SIG-M5 treated with dmso at 0.1 percent for 504 hours (cell line): Measurements from ENCODE around the gene MMP20.

ENCODE experiments used
- DNase-seq: peaks from one replicate; lab custom pipeline; 2025; ENCODE audit not compliant: unreplicated experiment; lab: John Stamatoyannopoulos, UW

The MMP20 gene

DNA sequence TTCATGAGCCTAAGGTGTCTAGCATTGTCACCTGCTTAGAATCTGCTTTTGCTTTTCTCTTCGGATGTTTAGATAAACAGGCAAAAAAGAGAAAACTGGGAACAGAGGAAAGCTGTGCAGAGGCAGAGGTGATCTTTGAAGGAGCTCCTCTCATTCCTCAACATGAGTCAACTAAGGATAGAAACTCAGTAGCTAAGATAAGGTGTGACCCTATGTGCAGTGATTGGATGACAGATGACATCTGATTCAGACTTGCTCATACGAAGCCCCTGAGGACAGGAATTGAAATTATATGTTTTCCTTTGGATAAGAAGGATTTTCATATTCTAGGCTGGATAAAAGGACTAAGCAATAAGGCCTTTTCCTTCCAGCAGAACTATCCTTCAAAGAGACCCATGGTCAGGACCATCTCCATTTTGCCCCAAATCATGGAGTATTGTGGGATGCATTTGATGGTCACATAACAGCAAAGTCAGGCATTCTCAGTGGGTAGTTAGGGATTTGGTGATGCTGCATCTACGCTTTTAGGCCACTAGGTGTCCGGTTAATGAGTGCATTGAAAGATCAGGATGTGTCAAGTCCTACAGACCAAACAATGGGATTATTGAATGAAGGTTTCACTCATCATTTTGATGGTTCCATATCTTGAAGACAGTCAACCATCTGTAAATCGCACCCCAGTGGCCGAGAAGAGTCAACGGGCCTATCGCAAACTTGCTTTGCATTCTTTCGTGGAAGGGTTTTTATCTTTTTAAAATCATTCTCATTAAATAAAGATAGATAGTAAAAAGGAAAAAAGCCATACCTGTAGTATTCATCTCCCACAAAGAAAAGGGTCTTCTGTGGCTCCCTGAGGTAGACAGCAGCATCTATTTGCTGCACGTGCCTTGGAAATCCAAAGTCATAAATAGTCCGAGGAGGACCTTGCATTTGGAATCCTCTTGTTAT lies 32.2 kb downstream of the MMP20 start:
- peak; percentile 37 for DNase-seq

DNA sequence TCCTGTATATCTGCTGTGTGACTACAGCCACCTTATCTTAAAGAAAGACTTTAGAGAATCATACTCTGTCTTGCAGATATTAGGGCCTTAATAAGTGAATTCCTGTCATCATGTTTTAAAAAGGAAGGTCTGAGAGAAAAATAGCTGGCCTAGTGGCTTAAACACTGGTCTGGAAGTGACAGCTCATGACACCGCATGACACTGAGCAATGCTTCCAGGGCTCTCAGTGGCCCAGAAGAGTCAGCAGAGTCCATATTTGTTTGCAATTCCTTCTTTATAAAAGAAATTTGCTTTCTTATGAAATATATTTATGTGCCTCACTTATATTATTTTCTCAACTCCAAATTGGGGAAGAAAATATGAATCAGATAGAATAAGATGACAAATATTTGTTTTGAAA lies 33.0 kb downstream of the MMP20 start:
- no peak for DNase-seq

DNA sequence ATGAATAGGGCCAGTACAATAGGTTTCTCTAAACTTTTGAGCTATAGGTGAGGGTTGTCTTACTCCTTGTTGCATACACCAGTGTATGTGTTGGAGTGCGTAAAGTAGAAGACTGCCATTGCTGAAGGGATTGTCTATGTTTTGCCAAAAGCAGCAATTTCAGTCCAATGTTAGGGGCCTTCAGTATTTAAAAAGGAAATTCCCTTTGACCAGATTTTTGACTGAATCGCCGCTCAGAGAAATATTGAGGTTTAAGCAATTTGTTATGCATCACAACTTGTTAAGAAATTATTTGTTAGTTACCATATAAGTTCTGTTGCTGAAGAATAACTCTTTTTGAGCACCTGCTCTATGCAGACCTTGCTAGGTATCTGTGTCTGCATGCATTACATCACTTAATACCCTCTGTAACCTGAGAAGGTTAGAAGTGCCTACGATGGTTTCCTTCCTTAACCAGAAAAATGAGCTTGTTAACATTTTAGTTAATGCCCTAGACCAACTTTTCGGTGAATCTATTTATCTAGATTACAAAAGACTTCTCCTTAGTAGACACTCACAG lies 33.9 kb downstream of the MMP20 start:
- no peak for DNase-seq

DNA sequence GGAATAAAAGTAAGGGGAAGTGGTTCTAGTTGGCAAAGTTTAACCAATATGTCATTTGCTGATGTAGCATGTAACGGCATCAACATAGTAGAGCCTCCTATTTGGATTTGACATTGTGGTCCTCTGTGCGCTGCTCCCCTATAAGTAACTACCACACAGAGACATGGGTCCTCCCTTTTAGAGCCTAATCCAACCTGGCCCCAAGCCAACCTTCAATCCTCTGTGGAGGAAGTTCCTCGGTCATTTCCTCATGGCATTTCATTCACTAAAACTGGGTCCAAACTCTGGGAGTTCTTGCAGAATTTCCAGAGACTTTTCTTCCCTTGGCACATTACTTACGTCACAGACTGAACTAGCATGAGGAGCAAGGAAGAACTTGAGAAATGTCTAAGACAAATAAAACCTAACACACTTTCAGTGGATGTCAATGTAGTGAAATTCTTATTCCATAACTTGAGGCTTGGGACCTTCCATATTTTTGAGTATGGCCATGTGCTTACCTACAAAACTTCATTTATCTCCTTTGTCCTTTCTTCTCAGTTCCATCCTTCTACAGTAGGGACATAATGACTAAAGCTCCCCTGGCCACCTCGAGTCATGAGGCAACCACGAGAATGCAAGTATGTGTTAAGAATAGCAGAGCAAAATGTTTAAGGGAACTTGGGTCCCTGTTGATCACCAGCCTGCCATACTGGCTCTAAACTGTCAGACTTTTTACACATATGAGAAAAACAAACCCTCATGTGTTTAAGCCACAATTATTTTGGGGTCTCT lies 34.7 kb downstream of the MMP20 start:
- peak; percentile 11 for DNase-seq

DNA sequence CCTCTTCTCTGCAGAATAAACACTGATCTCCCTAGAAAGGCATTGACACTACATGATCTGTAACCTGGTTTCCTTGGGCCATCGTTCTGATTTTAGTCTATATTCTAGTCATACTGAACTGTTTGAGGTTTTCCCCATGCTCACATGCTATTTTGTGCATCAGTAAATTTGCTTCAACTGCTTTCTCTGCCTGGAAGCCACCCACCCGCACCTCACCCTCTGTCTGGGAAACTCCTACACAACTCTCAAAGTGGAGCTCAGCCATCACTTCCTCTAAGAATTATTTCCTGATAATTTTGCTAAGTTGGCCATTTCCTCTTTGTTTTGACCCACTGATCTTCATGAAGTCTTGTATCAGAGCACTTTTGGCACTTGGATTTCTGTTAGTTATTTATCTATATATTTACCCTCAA lies 36.1 kb downstream of the MMP20 start:
- DNase-seq, result no peak

DNA sequence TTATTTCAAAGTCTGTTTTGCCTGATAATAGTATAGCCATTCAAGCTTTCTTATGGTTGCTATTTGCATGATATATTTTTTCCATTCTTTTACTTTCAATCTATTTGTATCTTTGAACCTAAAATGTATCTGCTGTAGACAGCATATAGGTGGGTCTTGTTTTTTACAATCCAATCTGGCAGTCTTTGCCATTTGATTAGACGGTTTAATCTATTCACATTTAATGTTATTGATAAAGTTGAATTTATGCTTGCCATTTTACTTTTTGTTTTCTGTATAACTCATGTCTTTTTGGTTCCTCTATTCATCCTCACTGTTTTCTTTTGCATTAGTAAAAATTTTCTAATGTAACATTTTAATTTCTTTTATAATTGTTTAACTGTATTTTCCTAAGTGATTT lies 37.4 kb downstream of the MMP20 start:
- no peak for DNase-seq

DNA sequence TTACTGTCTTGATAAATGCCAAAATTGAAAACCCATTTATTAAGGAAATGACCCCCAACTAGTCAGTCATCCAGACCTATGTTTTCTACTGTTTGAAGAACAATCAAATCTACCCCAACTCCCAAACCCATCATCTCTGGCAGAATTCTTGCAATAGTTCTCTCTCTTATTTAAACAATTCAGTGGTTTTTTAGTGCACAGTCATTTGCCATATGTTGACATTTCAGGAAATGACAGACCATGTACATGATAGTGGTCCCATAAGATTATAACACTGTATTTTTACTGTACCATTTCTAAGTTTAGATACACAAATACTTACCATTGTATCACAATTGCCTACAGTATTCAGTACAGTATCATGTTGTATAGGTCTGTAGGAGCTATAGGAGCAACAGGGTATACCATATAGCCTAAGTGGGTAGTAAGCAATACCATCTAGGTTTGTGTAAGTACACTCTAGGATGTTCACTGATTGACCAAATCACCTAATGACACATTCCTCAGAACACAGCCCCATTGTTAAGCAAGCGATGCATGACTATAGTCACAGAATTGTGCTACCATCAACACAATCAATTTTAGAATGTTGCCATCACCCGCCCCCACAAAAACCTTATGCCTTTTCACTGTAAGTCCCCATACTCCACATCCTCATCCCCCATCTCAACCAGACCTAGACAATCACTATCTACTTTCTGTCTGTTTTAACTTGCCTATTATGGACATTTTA lies 41.8 kb downstream of the MMP20 start:
- DNase-seq, result no peak

DNA sequence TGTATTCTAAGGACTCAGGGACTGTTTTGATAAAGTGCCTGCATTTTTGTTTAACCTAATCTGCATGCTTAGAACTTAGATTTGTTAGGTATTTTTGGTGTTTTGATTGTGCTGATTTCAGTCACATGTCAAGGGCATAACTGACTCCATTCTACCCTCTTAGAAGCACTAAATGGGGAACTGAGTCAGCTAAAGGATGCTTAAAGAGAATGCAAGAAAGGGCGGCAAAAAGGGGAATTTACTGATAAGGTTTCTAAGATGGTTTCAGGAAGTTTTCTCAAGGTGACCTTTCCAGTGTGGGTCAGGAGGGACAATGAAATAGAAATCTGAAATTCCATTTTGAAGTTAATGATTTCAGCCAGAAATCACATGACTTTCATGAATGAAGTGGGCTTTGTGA lies 43.0 kb downstream of the MMP20 start:
- DNase-seq, result no peak

DNA sequence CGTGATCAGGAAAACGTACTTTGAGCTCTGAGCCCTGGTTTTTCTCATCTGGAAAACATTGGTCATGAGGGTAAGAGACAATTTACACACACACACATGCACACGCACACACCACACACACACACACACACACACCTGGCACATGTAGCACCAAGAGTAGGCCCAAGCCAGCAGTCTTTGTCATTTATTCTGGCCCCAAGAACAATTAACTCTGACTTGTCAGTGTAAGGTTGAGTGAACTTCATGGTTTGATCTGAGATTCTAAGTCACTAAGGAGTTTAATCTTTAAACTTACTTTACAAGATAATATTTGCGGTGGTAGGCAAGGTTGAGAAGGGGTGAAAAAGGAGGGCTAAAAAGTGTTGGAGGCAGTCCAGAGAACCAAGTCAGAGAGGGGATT lies 44.1 kb downstream of the MMP20 start:
- DNase-seq, result no peak

DNA sequence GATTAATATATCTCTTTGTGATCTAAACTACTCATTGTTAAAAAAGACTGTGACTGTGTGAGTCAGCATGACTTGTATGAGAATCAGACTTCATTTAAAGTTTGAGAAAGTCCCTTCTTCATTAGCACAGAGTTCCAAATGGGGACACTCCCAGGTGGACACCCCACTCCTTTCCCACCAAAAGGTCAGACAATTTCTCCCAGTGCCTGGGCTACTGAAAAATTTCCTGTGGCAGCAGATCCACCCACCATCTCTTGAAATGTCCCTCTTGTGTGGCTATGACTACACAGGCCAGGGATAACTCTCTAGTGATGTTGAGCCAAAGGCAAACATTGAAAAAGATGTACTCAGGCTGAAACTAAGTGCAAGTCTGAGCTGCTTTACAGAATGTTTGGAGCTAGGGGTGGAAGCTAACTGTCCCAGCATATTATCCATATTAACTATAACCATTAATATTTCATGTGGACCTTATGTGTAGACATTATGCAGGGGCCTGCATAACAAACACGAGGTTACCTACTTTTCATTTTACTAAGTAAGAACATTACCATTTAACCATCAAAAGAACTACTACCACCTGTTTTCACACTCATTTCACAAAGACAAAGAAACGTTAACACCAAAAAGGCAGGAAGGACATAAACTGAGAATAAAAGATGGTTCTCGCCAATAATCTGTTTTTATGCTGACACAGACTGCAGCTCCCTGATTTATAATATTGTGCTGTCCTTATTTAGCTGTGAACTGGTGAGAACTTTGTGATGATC lies 44.8 kb downstream of the MMP20 start:
- DNase-seq, result no peak

DNA sequence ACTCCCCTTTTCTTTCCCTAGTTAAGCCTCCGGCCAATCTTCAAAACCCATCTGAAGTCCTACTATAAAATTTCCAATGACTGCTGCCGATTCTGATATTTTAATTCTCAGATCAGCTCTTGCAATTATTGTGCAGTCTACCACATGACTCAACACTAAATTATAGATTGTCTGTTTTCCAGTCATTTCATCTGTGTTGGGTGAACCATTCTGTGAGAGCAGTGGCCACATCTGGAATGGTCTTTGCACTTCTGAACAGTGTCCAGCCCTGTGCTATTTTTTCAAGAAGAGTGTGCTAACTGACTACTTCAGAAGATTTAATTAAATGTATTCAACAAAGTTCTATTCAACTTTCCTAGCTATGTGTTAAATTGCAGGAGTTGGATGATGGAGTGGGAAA lies 47.4 kb downstream of the MMP20 start:
- no peak for DNase-seq

DNA sequence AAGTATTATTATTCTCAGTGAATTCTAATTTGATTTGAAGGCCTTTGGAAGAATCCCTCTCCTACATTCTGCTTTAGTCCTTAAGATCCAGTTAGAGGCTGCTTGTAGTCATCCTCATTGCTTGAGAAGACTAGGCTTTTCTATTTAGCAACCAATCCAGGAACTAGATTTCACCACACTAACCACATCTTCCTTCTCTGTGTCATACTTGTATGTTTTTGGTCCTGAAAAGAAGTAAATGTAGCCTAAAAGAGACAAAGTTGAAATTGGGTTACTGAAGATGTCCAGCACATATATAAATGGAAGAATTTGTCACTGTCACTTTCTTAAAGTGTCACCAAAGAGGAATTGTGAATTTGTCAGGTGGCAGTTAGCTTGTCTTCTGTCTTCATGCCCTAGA lies 48.0 kb downstream of the MMP20 start:
- peak; percentile 88 for DNase-seq

DNA sequence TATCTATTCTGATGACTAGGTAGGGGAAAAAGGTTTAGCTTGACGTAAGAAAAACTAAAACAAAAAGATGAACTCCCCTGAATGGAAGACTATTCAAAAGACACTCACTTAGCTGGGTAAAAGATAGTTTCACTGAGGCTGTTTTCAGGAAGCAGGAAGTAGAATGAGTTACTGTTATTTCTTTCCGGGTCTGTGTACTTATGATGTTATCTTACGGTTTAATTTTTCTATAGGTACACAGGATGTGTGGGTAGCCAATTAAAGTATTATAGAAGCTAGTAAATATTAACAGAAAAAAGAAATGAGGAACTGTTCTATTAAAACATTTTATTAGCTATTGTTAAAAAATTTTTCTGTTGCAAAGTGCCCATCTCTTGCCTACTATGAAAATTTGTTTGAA lies 48.8 kb downstream of the MMP20 start:
- DNase-seq, result no peak

DNA sequence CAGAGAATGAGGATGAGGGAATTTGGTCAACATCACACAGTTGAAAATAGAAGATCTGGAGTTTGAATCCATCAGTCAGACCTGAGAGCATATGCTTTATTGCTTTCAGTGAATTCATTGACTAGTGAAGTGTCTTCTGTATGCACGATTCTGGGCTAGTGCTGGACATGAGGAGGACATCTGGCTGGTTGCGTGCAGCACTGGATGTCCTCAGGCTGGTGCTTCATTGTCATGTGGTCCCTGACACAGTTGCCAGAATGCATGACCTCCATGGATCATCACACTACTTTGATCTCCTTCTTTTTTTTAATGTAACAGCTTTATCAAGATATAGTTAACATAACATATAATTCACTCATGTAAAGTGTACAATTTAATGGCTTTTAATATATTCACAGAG lies 50.1 kb downstream of the MMP20 start:
- DNase-seq, result no peak

DNA sequence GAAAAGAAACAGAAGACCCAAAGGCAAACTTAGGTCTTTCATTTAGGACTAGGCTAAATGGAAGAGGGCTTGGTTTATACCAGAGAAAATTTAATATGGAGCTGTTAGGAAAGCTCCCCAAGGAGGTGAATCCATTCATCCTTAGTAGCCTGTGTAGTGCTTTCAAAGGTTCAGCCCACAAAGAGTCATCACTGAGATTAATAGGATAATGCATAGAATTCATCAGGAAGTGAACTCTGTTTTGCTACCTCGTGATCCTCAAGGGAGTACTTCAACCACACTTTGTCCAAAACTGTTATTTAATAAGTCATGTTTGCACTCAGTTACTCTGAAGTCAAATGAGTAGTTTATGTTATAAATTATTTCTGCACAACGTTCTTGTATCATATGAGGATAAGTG lies 51.3 kb downstream of the MMP20 start:
- DNase-seq, result no peak

DNA sequence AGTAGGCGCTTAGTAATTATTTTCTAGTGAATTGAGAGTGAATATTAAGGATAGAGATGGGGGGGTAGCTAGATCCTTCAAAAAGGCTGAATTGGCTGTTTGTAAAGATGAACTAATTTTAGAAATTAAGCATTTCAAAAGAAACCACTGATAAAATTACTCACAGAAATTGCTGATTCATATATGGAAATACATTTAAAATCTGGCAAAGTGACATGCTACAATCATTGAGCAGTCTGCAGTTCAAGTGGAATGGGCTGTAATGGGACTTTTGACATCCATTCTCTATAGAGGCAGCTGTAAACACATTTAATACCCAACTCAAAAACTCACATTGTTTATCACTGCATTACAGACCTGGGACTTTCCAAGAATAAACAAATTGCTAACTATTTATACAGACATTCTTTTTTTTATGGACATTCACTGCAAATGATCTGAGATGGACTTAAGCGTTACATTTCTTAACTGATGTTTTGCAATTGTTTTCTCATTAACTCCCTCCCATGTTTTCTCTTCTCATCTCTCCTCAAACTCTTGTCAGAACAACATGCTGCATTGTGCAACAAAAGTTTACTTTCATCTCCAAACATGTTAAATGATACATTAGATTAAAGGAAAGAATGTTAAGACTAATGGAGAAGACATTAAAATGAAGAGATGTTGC lies 52.4 kb downstream of the MMP20 start:
- DNase-seq, result no peak

DNA sequence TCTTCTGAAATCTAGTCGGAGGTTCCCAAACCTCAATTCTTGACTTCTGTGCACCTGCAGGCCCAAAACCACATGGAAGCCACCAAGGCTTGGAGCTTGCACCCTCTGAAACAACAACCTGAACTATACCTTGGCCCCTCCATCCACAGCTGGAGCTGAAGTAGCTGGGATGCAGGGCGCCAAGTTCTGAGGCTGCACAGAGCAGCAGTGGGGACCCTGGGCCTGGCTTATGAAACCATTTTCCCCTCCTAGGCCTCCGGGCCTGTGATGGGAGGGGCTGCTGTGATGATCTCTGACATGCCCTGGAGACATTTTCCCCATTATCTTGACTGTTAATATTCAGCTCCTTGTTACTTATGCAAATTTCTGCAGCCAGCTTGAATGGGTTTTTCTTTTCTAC lies 56.3 kb downstream of the MMP20 start:
- DNase-seq, result no peak

DNA sequence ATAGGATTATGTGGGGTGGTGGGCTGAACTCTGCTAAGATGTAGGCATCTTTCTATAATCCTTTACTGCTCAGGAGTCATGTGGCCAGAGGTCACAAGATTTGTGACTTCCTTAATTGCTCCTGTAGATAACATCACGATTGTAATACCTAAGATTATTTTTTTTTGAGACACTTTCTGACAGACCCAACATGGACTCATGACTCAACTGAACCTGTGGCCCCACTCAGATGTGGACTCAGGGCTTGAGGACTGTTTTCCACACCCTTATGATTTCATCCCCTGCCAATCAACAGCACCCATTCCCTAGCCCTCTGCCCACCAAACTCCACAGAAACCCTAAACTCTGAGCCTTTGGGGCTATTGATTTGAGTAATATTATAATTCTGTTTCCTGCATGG lies 59.0 kb downstream of the MMP20 start:
- no peak for DNase-seq

DNA sequence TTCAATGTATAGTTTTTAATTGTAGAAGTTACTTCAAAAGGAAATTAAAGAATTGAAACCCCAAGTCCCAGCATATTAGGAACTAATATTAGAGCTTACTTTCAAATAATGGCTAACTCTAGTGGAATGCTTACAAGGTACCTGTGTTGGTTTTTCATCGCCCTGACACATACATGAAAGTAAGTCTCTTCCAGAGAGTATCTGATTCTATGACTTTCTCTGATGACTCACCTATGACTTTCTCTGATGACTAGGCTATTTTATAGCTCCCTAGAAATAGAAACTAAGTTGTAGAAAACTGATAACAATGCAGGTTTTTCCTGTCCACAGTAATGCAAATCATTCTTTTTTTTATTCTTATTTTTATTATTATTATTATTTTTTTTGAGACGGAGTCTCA lies 61.0 kb downstream of the MMP20 start:
- peak; percentile 52 for DNase-seq

DNA sequence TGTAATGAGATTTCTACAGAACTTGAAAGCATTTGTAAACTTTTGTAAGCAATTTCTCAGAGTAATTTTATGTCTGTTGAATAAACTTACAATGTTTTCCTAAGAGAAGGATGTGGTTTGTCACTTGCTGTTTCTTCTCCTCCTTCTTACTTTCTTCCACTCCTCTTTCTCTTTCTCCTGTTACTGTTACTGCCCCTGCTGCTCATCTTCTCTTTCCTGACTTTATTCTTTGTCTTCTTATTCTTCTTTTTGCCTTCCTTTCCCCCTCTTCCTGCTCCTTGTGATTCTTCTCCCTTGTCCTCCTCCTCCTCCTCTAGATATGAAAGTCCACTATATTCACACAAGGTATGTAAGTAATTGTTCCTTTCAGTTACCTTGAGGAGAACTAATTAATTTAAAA lies 63.5 kb downstream of the MMP20 start:
- no peak for DNase-seq
